Measurements from ENCODE around the gene APBB1IP.

DNA sequence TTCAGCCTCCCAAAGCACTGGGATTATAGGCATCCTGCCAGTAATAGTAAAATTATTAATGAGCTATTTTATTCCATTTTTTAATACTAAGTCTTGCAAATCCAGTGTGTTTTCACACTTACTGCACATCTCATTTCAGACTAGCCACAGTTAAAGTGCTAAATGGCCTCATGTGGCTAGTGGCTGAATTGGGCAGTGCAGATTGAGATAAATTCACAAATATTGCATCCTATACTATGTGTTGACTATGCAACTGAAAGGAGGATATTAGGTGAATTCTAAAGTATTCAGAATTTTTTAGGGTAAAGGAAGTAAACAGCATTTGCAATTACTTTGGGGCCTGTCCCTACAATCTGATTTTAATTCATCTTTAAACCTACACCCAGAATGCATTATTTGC, 10.2 kb downstream of the APBB1IP start:
- TF ChIP-seq CTCF (IDR thresholded peaks at IDR 0.05; ENCODE audit: insufficient read depth, low read length): no peak
- TF ChIP-seq POLR2AphosphoS5 (IDR thresholded peaks at IDR 0.05; ENCODE audit: low read depth): no peak
- TF ChIP-seq, protein P1, sequence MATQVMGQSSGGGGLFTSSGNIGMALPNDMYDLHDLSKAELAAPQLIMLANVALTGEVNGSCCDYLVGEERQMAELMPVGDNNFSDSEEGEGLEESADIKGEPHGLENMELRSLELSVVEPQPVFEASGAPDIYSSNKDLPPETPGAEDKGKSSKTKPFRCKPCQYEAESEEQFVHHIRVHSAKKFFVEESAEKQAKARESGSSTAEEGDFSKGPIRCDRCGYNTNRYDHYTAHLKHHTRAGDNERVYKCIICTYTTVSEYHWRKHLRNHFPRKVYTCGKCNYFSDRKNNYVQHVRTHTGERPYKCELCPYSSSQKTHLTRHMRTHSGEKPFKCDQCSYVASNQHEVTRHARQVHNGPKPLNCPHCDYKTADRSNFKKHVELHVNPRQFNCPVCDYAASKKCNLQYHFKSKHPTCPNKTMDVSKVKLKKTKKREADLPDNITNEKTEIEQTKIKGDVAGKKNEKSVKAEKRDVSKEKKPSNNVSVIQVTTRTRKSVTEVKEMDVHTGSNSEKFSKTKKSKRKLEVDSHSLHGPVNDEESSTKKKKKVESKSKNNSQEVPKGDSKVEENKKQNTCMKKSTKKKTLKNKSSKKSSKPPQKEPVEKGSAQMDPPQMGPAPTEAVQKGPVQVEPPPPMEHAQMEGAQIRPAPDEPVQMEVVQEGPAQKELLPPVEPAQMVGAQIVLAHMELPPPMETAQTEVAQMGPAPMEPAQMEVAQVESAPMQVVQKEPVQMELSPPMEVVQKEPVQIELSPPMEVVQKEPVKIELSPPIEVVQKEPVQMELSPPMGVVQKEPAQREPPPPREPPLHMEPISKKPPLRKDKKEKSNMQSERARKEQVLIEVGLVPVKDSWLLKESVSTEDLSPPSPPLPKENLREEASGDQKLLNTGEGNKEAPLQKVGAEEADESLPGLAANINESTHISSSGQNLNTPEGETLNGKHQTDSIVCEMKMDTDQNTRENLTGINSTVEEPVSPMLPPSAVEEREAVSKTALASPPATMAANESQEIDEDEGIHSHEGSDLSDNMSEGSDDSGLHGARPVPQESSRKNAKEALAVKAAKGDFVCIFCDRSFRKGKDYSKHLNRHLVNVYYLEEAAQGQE (IDR thresholded peaks at IDR 0.05; ENCODE audit: insufficient replicate concordance, low read depth): no peak
- TF ChIP-seq GABPA (IDR thresholded peaks at IDR 0.05; ENCODE audit: low read depth): no peak
